Body of pancreas (tissue), 4 donors: ENCODE measurements around the gene JADE3. TPM values are rescaled to one million over a fixed set of nuclear protein-coding genes. Genes with fewer than 3 reads are reported as not detected.

Source experiments
- ATAC-seq: fragments of 150-250 bp; one replicate; pipeline ENCODE4 v1.9.1; 2016
- DNase-seq, 4 donors: peaks; one replicate each; pipeline ENCODE4 v3.0.0-alpha.2; 2019
- H3K27ac ChIP-seq, 4 donors: fragments of 200-600 bp; sonication (generic); 1 replicate in 3 of 4; 2 replicates in 1 of 4; pipeline versions ENCODE4 v1.5.1 to v1.6.1; 2016 to 2019; ENCODE audit warnings: mild to moderate bottlenecking in 1 of 4, mixed read lengths in 1 of 4, moderate library complexity in 1 of 4
- H3K27me3 ChIP-seq, 2 donors: fragments of 200-600 bp; sonication (generic); one replicate each; pipeline ENCODE4 v1.6.0; 2016; ENCODE audit warnings: mild to moderate bottlenecking in 1 of 2
- H3K36me3 ChIP-seq, 2 donors: fragments of 200-600 bp; sonication (generic); replicated peaks in 1 of 2; 2 replicates each; pipeline ENCODE4 v1.5.1; 2016; ENCODE audit warnings: low read depth in 2 of 2; ENCODE audit not compliant: insufficient read depth in 1 of 2
- H3K4me1 ChIP-seq: fragments of 200-600 bp; sonication (generic); one replicate; pipeline ENCODE4 v1.6.0; 2016
- H3K4me3 ChIP-seq, 2 donors: fragments of 200-600 bp; sonication (generic); 1 replicate in 1 of 2; 2 replicates in 1 of 2; pipeline ENCODE4 v1.5.1; 2016 to 2019
- H3K9me3 ChIP-seq, 3 donors: fragments of 200-600 bp; sonication (generic); 1 replicate in 2 of 3; 2 replicates in 1 of 3; pipeline ENCODE4 v1.5.1; 2016
- CTCF ChIP-seq, 7 experiments: fragments of 450-650 bp in 4 of 7; fragments of 200-600 bp in 3 of 7; sonication (generic) in 3 of 7; IDR thresholded peaks; one replicate each; pipeline ENCODE4 v1.5.1; 2016 to 2019; ENCODE audit warnings: antibody characterized with exemption in 7 of 7
- POLR2A ChIP-seq, 3 donors: fragments of 450-650 bp; IDR thresholded peaks; one replicate each; pipeline ENCODE4 v1.6.1; 2016; ENCODE audit warnings: antibody characterized with exemption in 3 of 3, mild to moderate bottlenecking in 2 of 3
- WGBS, 2 donors: methylation state at CpG; one replicate each; pipeline ENCODE4 v1.1.5; 2017; 5-methylcytosine and 5-hydroxymethylcytosine counted together
- intact Hi-C: fragments of 100-400 bp; cut with DNase I; formaldehyde crosslinking; loops from one replicate; pipeline ENCODE4 v1.15.1; 2023
- total RNA-seq, 2 donors: library from RNA; depleted of rRNA; stranded (reverse); fragments of >200 nt; gene quantifications; one replicate each; pipeline ENCODE4 v1.1.0, GENCODE V29; 2016

The JADE3 gene
- total RNA-seq, 2 donors from 2014 or later = 2.3 to 9.3 TPM

- Histone ChIP-seq H3K4me3 (no peak overlapping the region), H3K4me1 (no peaks in the 10 kb centered on the region), H3K27ac (no peak overlapping the region), H3K36me3 (no peaks in the 10 kb centered on the region), H3K9me3 (no peaks in the 10 kb centered on the region), H3K27me3 (no peaks in the 10 kb centered on the region)
- intact Hi-C loops = no loop called here
- ATAC-seq (no peak), DNase-seq (no peak)
- WGBS, 2 donors = 65 to 75% methylated on average over 3 of the region's 3 CpGs
- TF ChIP-seq CTCF (IDR thresholded peaks at IDR 0.05) (no peak), POLR2A (IDR thresholded peaks at IDR 0.05) (no peak)
Observed at GRCh38 chrX:46984705-46985104, 72.5 kb downstream of the JADE3 start.

- Histone ChIP-seq H3K27ac (no peak overlapping the region), H3K4me3 (no peak overlapping the region), H3K36me3 (no peaks in the 10 kb centered on the region), H3K9me3 (no peaks in the 10 kb centered on the region), H3K4me1 (no peaks in the 10 kb centered on the region), H3K27me3 (no peaks in the 10 kb centered on the region)
- TF ChIP-seq POLR2A (IDR thresholded peaks at IDR 0.05) (no peak), CTCF (IDR thresholded peaks at IDR 0.05) (no peak)
- ATAC-seq = no peak
- intact Hi-C loops = no loop called here
- DNase-seq = no peak
Observed at GRCh38 chrX:46989548-46989947, 77.3 kb downstream of the JADE3 start.

DNA sequence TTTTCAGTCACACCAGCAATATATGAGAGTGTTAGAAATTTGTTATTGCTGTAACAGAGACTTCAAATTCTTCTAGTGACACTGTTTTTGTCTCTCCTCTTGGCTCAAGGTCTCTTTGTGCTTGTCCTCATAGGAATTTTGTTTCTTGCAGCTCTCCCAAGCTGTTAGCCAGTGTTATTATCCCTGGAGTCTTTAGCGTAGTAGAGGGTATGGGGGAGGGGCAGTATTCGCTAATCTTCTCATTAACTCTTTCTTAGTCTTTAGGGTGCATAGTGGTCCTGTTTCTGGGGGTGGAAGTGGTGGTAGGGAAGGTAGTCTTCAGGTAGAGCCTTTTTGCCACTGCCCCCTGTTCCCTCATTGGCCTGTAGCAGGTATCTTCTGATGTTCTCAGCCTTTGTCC lies 79.4 kb downstream of the JADE3 start:
- ATAC-seq (no peak), DNase-seq (no peak)
- intact Hi-C loops = no loop called here
- Histone ChIP-seq H3K4me1 (no peaks in the 10 kb centered on the region), H3K9me3 (no peaks in the 10 kb centered on the region), H3K36me3 (no peaks in the 10 kb centered on the region), H3K27me3 (no peaks in the 10 kb centered on the region), H3K4me3 (no peak overlapping the region), H3K27ac (no peak overlapping the region)
- 70 to 83% methylated on average over 1 to 2 of the region's 2 CpGs for WGBS, 2 donors
- TF ChIP-seq CTCF (IDR thresholded peaks at IDR 0.05) = no peak
- no peak for TF ChIP-seq POLR2A (IDR thresholded peaks at IDR 0.05)

DNA sequence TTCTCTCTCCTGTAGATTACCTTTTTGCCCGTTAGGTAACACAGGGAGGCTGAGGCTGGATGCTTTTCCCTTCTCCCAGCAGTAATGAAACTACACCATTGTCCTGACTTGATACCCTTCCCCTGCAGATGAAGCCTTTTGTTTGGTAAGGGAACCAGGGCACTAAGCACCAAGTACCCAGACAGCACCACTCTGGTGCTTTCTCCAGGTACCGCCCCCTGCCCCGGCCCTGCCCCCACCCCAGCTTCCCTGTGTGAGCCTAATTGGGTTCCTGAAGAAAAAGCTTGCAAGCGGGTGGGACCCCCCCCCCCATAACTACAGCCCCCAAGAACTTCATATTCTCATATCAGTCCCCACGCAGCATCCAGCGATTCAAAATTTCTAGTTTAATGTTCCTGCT lies 79.8 kb downstream of the JADE3 start:
- no peaks in the 10 kb centered on the region for H3K27me3 ChIP-seq
- intact Hi-C loops = no loop called here
- TF ChIP-seq POLR2A (IDR thresholded peaks at IDR 0.05) = no peak
- no peak for TF ChIP-seq CTCF (IDR thresholded peaks at IDR 0.05)
- no peaks in the 10 kb centered on the region for H3K4me1 ChIP-seq
- H3K4me3 ChIP-seq = no peak overlapping the region
- no peak overlapping the region for H3K27ac ChIP-seq
- WGBS, 2 donors = 67 to 100% methylated on average over 1 to 2 of the region's 6 CpGs
- no peaks in the 10 kb centered on the region for H3K36me3 ChIP-seq
- H3K9me3 ChIP-seq = no peaks in the 10 kb centered on the region
- DNase-seq (no peak), ATAC-seq (no peak)

DNA sequence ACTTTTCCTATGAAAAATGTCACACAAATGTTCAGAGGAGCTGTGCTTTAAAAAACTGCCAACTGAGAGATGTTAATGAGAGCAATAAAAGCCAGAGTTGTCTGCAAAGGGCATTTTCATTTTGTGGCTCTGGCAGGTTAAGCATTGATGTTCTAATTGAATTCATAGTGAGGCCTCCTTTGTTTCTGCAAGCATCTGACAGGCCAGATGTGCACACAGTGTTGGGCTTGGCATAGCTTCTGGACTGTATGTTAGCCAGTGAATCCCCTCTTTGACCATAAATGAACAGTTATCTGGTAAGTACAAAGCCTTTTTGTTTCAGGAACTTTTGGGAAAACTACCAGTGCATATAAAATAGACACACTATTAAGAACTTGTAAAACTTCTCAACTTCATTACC lies 81.9 kb downstream of the JADE3 start:
- Histone ChIP-seq H3K4me1 (no peaks in the 10 kb centered on the region), H3K27me3 (no peaks in the 10 kb centered on the region), H3K9me3 (no peaks in the 10 kb centered on the region), H3K4me3 (no peak overlapping the region), H3K27ac (no peak overlapping the region), H3K36me3 (no peaks in the 10 kb centered on the region)
- ATAC-seq (no peak), DNase-seq (no peak)
- intact Hi-C loops = no loop called here
- no peak for TF ChIP-seq POLR2A (IDR thresholded peaks at IDR 0.05)
- TF ChIP-seq CTCF (IDR thresholded peaks at IDR 0.05) = no peak
